Spinal cord (tissue), 10 donors: ENCODE results near the gene SPTSSA. TPM values are rescaled to one million over a fixed set of nuclear protein-coding genes. Genes with fewer than 3 reads are reported as not detected.
"Not testable (repeated sequence)": the region's sequence is repeated elsewhere in the genome, so short reads cannot be mapped to it uniquely, and the experiment has no call there.

Experiments
- DNase-seq, 6 donors: peaks; one replicate each; pipeline versions ENCODE4 v3.0.0 to v3.0.0-alpha.2; 2013 to 2015; ENCODE audit warnings: low spot score in 6 of 6, low read depth in 4 of 6
- H3K27ac ChIP-seq: one replicate; pipeline ENCODE4 v1.5.1; 2013; ENCODE audit warnings: low read depth, low read length, control low read depth
- H3K27me3 ChIP-seq: one replicate; pipeline ENCODE4 v1.6.1; 2013; ENCODE audit warnings: low read length; ENCODE audit not compliant: control insufficient read depth, insufficient read depth
- H3K36me3 ChIP-seq: one replicate; pipeline ENCODE4 v1.6.1; 2013; ENCODE audit warnings: low read length; ENCODE audit not compliant: control insufficient read depth, insufficient read depth
- H3K4me1 ChIP-seq: one replicate; pipeline ENCODE4 v1.6.1; 2013; ENCODE audit warnings: low read length; ENCODE audit not compliant: control insufficient read depth, insufficient read depth
- H3K4me3 ChIP-seq: one replicate; pipeline ENCODE4 v1.5.1; 2013; ENCODE audit warnings: low read depth, low read length, control low read depth
- H3K9me3 ChIP-seq: one replicate; pipeline ENCODE4 v1.6.1; 2013; ENCODE audit warnings: low read length; ENCODE audit not compliant: control insufficient read depth, insufficient read depth
- WGBS: methylation state at CpG from one replicate; pipeline ENCODE4 v1.1.5; 2013; ENCODE audit warnings: missing lambda C conversion rate; ENCODE audit not compliant: insufficient coverage; 5-methylcytosine and 5-hydroxymethylcytosine counted together
- polyA plus RNA-seq, 2 donors: library from polyadenylated mRNA; unstranded; fragments of 120-200 nt; gene quantifications; one replicate each; pipeline ENCODE4 v1.2.1, GENCODE V29; 2013; ENCODE audit not compliant: insufficient read length in 2 of 2
- total RNA-seq, 2 donors: library from RNA; depleted of rRNA in 1 of 2; stranded (reverse); fragments of 120-200 nt in 1 of 2; fragments of >200 nt in 1 of 2; gene quantifications; one replicate each; pipeline versions ENCODE4 v1.2.3 to v1.2.4, GENCODE V29; 2013 to 2014
- donor health status: healthy.

SPTSSA gene
- total and polyA plus RNA-seq, 4 donors = 10.0 to 41.1 (median 29.1) TPM

DNA sequence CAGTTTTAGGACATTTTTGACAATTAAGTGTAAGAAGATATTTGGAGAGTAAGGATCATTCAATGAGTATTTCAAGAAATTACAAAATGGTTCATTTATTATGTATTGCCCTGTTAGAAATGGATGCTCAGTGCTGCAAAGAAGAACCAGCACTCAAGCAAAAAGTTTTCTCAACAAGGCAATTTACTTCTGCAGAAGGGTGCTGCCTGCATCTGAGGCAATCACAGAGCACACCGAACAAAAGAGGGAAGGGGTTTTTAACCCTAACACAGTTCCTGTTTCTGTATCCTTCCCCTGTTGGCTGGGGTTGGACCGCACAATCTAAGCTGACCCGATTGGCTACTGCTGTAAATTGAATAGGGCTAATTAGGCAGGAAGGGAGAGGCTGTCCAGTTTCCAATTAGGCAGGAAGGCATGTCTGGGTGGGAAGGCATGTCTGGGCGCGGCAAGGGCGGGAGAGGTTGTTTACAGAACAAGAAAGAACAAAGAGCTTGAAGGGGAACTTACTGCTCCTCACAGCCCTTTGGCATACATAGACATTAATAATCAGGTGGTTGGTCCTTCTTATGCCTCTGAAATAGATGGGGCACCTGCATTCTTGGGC lies 41.4 kb downstream of the SPTSSA start:
- Histone ChIP-seq H3K4me1 (no peaks in the 10 kb centered on the region), H3K9me3 (no peaks in the 10 kb centered on the region), H3K27ac (no peak overlapping the region), H3K27me3 (no peaks in the 10 kb centered on the region), H3K36me3 (no peaks in the 10 kb centered on the region), H3K4me3 (no peak overlapping the region)
- DNase-seq = no peak
- WGBS = 100% methylated on average over 2 of the region's 6 CpGs

DNA sequence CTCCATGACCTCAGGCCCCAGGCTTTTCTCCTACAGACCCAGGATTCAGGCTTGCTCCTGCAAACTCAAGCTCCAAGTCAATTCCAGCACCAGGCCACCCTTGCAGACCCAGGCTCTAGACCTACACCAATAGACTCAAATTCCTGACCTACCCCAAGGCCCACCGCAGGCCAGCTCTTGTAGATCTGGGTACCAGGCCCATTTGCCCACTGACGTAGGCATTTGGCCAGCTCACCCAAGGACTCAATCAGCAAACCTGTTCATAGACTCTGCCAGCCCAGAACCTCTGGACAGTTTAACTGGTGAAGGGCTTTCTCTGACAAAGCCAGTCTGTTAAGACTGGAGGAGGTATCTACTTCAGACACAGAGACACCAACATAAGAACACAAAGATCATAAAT lies 52.3 kb downstream of the SPTSSA start:
- no peaks in the 10 kb centered on the region for H3K4me1 ChIP-seq
- H3K36me3 ChIP-seq = no peaks in the 10 kb centered on the region
- H3K27ac ChIP-seq = no peak overlapping the region
- no peak for DNase-seq
- WGBS = 100% methylated on average over 2 of the region's 2 CpGs
- H3K4me3 ChIP-seq = no peak overlapping the region
- H3K27me3 ChIP-seq = no peaks in the 10 kb centered on the region
- peaks cover 2% of the 10 kb centered on the region for H3K9me3 ChIP-seq

DNA sequence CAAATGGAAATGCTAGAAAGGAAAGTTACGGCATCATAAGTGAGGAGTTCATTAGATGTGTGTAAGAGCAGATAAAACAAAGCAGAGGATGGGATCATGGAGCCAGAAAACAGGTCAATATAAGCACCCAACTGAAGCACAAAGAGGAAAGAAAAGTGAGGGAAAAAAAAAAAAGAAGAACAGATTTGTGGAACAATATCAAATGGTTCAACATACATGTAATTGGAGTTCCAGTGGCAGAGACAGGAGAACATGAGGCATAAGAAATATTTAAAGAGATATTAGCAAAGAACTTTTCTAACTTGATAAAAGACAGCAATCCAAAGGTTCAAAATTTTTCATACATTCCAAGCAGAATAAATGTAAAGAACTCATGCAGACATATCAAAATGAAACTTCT lies 54.1 kb downstream of the SPTSSA start:
- WGBS = 100% methylated on average over 1 of the region's 1 CpG
- H3K27ac ChIP-seq = no peak overlapping the region
- no peak for DNase-seq
- H3K4me3 ChIP-seq = no peak overlapping the region
- peaks cover 2% of the 10 kb centered on the region for H3K9me3 ChIP-seq
- H3K27me3 ChIP-seq = no peaks in the 10 kb centered on the region
- H3K36me3 ChIP-seq = no peaks in the 10 kb centered on the region
- H3K4me1 ChIP-seq = no peaks in the 10 kb centered on the region

DNA sequence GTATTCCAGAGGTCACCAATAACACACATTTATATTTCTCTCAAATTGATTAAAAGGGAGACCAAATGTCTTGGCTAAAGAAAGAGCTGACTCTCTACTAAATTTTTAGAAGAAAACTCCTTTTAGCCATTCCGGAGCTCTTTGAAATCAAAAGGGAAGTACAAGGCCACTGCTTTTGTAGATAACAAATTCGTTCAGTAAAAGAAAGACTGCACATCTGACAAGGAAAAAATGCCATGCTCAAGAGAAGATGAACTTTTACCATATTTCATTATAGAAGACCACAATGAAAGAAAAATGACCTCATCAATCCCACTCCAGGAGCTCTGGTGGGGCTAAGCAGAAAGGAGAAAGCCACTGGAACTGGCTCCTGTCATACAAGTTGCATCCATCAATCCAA lies 57.6 kb downstream of the SPTSSA start:
- no peak overlapping the region for H3K27ac ChIP-seq
- WGBS = no CpG with 5 or more reads among the region's 2 CpGs
- no peaks in the 10 kb centered on the region for H3K27me3 ChIP-seq
- H3K4me1 ChIP-seq = no peaks in the 10 kb centered on the region
- no peak for DNase-seq
- no peak overlapping the region for H3K4me3 ChIP-seq
- H3K9me3 ChIP-seq = peaks cover 2% of the 10 kb centered on the region
- no peaks in the 10 kb centered on the region for H3K36me3 ChIP-seq

DNA sequence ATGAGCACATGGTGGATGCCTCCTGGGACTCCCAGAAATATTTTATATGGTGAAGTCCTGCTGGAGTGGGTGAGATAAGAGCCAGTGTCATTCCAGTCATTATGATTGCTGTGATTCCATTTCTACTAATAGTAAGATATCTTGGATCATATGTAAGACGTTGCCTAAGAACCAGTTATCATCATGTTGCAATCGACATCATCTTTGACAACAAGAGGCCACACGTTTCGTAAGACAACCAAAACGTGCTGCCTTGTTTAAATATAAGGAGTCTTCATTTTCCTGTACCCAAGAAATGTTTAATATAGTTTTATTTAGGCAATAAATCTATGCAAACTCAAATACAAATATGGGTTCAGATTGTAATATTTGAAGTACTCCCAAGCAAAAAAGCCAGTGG lies 58.4 kb downstream of the SPTSSA start:
- WGBS = no CpG with 5 or more reads among the region's 5 CpGs

DNA sequence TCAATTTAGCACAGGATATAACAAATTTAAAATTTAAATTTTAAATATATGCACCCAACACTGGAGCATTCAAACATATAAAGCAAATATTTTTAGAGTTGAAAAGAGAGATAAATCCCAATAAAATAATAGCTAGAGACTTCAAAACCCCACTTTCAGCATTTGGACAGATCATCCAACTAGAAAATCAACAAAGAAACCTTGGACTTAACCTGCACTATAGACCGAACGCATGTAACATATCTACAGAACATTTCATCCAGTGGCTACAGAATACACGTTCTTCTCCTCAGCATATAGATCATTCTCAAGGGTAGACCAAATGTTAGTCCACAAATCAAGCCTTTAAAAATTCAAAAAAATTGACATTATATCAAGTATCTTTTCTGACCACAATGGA lies 64.0 kb downstream of the SPTSSA start:
- H3K36me3 ChIP-seq = no peaks in the 10 kb centered on the region
- no peak overlapping the region for H3K4me3 ChIP-seq
- no peaks in the 10 kb centered on the region for H3K4me1 ChIP-seq
- 95% methylated on average over 2 of the region's 3 CpGs for WGBS
- H3K27ac ChIP-seq = no peak overlapping the region
- no peaks in the 10 kb centered on the region for H3K27me3 ChIP-seq
- H3K9me3 ChIP-seq = no peaks in the 10 kb centered on the region
- DNase-seq = no peak

More for the DNA sequence above, 58.4 kb downstream of the SPTSSA start:
- Histone ChIP-seq H3K27ac (no peak overlapping the region), H3K4me3 (no peak overlapping the region), H3K27me3 (no peaks in the 10 kb centered on the region), H3K9me3 (no peaks in the 10 kb centered on the region), H3K36me3 (no peaks in the 10 kb centered on the region), H3K4me1 (no peaks in the 10 kb centered on the region)
- DNase-seq = no peak

DNA sequence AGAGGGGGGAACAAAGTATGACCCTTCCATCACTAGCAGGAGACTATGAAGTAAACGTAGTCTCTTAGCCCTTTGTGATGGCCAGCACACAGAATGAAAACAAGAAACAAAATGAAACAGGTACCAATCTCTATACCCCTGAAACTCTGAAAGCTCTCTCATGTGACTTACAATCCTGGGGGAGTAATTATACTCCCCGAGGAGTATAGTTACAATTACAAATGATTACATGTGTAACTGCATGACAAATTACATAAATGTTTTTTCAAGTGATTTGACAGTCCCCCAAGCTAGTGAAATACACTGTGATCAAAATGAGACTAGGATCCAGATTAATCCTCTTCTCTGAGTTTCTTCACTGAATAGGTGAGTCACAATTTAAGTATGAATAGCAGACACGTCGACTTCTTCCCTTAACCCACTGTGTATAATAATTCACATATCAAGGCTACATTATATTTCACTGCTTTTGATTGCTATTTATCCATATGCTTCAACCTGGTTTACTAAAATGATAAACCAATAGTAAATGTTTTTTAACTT lies 74.0 kb downstream of the SPTSSA start:
- Histone ChIP-seq H3K4me3 (no peak overlapping the region), H3K4me1 (no peaks in the 10 kb centered on the region), H3K27me3 (no peaks in the 10 kb centered on the region), H3K9me3 (peaks cover 3% of the 10 kb centered on the region), H3K27ac (no peak overlapping the region), H3K36me3 (no peaks in the 10 kb centered on the region)
- no CpG with 5 or more reads among the region's 4 CpGs for WGBS
- DNase-seq = no peak

DNA sequence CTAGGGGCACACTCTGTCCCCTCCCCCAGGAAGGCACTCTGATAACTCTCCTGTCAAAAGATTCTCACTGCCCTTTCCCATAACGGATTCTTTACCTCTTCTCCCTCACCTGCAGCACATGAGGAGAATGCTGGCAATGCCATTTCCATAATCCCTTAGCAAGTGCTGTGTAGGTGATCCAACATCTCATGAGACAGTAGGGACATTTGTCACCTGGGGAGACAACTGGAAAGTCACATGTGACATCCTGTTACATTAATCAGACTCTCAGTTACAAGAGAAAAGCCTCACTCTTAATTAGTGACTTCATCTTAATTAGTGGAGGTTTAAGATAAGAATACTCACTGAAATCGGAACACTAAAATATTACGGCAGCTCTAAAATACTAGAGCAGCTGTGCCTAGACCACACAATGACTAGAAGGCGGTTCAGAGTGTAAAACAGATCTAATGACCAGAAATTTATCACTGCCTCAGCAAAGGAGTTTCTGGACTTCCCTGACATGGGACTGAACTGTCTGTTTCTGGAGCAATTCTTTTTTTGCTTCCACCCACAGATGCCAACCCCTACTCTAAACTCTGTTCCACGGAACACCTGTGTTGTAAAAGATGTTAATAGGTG lies 75.1 kb downstream of the SPTSSA start:
- Histone ChIP-seq H3K9me3 (peaks cover 3% of the 10 kb centered on the region), H3K4me3 (no peak overlapping the region), H3K4me1 (no peaks in the 10 kb centered on the region), H3K27ac (no peak overlapping the region), H3K27me3 (no peaks in the 10 kb centered on the region), H3K36me3 (no peaks in the 10 kb centered on the region)
- peak in 1 of 6 donors; percentile 19 for DNase-seq
- 65% methylated on average over 3 of the region's 5 CpGs for WGBS

DNA sequence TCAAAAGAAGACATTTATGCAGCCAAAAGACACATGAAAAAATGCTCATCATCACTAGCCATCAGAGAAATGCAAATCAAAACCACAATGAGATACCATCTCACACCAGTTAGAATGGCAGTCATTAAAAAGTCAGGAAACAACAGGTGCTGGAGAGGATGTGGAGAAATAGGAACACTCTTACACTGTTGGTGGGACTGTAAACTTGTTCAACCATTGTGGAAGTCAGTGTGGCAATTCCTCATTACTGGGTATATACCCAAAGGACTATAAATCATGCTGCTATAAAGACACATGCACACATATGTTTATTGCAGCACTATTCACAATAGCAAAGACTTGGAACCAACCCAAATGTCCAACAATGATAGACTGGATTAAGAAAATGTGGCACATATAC lies 76.2 kb downstream of the SPTSSA start:
- not testable (repeated sequence) for DNase-seq, H3K4me1 ChIP-seq, H3K4me3 ChIP-seq, H3K36me3 ChIP-seq, H3K9me3 ChIP-seq, H3K27ac ChIP-seq, H3K27me3 ChIP-seq

DNA sequence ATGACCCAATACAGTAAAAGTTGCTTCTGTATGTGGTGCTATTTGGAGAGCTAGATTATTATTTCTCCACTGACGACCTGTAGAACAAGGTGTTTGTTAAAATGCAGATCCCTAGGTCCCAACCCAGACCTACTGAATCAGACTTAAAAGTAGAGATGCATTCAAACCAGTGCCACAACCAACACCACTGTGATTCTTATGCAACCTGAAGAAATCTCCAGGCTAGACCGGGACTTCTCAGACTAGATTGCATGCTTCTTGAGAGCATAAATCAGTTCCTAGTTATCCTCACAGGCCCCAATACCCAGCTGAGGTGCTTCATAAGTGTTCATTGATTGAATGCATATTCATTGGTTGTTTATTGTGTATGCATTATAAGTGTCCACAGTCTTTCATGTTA lies 78.2 kb downstream of the SPTSSA start:
- Histone ChIP-seq H3K9me3 (no peaks in the 10 kb centered on the region), H3K36me3 (no peaks in the 10 kb centered on the region), H3K27ac (no peak overlapping the region), H3K4me3 (no peak overlapping the region), H3K27me3 (no peaks in the 10 kb centered on the region), H3K4me1 (no peaks in the 10 kb centered on the region)
- DNase-seq = no peak
- no CpG with 5 or more reads among the region's 2 CpGs for WGBS
